ENCODE results near the gene MAPKAPK2. TPM values are rescaled to one million over a fixed set of nuclear protein-coding genes. Genes with fewer than 3 reads are reported as not detected.
"Not testable (repeated sequence)": the region's sequence is repeated elsewhere in the genome, so short reads cannot be mapped to it uniquely, and the experiment has no call there.

The MAPKAPK2 gene
- total RNA-seq, 1 donor from 2014 or later = 87.9 TPM

GRCh38 chr1:206757524-206758266, 73.0 kb downstream of the MAPKAPK2 start:
- Mint-ChIP-seq H3K4me3 (ENCODE audit: unreplicated experiment) (no peak overlapping the region), H3K27ac (ENCODE audit: unreplicated experiment) (no peak overlapping the region), H3K4me1 (ENCODE audit: low read depth) (peaks cover 2% of the 10 kb centered on the region), H3K27me3 (ENCODE audit: low read depth) (peaks cover 6% of the 10 kb centered on the region), H3K9me3 (ENCODE audit: low read depth) (peaks cover 8% of the 10 kb centered on the region), H3K36me3 (ENCODE audit: low read depth) (peaks cover 2% of the 10 kb centered on the region)
- DNase-seq (ENCODE audit: low spot score) = no peak
- no peak for TF ChIP-seq CTCF (IDR thresholded peaks at IDR 0.05)

GRCh38 chr1:206760590-206760989, 75.9 kb downstream of the MAPKAPK2 start:
- H3K36me3 Mint-ChIP-seq (ENCODE audit: low read depth) = no peaks in the 10 kb centered on the region
- H3K9me3 Mint-ChIP-seq (ENCODE audit: low read depth) = no peaks in the 10 kb centered on the region
- no peak for DNase-seq (ENCODE audit: low spot score)
- H3K27me3 Mint-ChIP-seq (ENCODE audit: low read depth) = peaks cover 8% of the 10 kb centered on the region
- H3K4me3 Mint-ChIP-seq (ENCODE audit: unreplicated experiment) = no peak overlapping the region
- no peaks in the 10 kb centered on the region for H3K4me1 Mint-ChIP-seq (ENCODE audit: low read depth)
- no peak overlapping the region for H3K27ac Mint-ChIP-seq (ENCODE audit: unreplicated experiment)
- no peak for TF ChIP-seq CTCF (IDR thresholded peaks at IDR 0.05)

- H3K27ac Mint-ChIP-seq (ENCODE audit: unreplicated experiment) = no peak overlapping the region
- peaks cover 2% of the 10 kb centered on the region for H3K4me1 Mint-ChIP-seq (ENCODE audit: low read depth)
- peaks cover 8% of the 10 kb centered on the region for H3K27me3 Mint-ChIP-seq (ENCODE audit: low read depth)
- DNase-seq (ENCODE audit: low spot score) = no peak
- H3K4me3 Mint-ChIP-seq (ENCODE audit: unreplicated experiment) = no peak overlapping the region
- no peaks in the 10 kb centered on the region for H3K9me3 Mint-ChIP-seq (ENCODE audit: low read depth)
- H3K36me3 Mint-ChIP-seq (ENCODE audit: low read depth) = no peaks in the 10 kb centered on the region
- peak; percentile 43 for TF ChIP-seq CTCF (IDR thresholded peaks at IDR 0.05)
Measured at GRCh38 chr1:206761159-206761768, 76.6 kb downstream of the MAPKAPK2 start.

GRCh38 chr1:206762741-206763364, 78.1 kb downstream of the MAPKAPK2 start:
- not testable (repeated sequence) for DNase-seq (ENCODE audit: low spot score); H3K4me3 Mint-ChIP-seq (ENCODE audit: unreplicated experiment); H3K27me3 Mint-ChIP-seq (ENCODE audit: low read depth); H3K27ac Mint-ChIP-seq (ENCODE audit: unreplicated experiment); H3K9me3 Mint-ChIP-seq (ENCODE audit: low read depth); H3K4me1 Mint-ChIP-seq (ENCODE audit: low read depth); H3K36me3 Mint-ChIP-seq (ENCODE audit: low read depth)

- H3K4me3 Mint-ChIP-seq (ENCODE audit: unreplicated experiment); DNase-seq (ENCODE audit: low spot score); H3K9me3 Mint-ChIP-seq (ENCODE audit: low read depth); H3K27ac Mint-ChIP-seq (ENCODE audit: unreplicated experiment); H3K4me1 Mint-ChIP-seq (ENCODE audit: low read depth); H3K36me3 Mint-ChIP-seq (ENCODE audit: low read depth): not testable (repeated sequence)
- H3K27me3 Mint-ChIP-seq (ENCODE audit: low read depth) = peaks cover 13% of the 10 kb centered on the region
Measured at GRCh38 chr1:206765771-206766170, 81.1 kb downstream of the MAPKAPK2 start.

- no peak for DNase-seq (ENCODE audit: low spot score)
- no peak for TF ChIP-seq CTCF (IDR thresholded peaks at IDR 0.05)
- Mint-ChIP-seq H3K4me3 (ENCODE audit: unreplicated experiment) (no peak overlapping the region), H3K9me3 (ENCODE audit: low read depth) (no peaks in the 10 kb centered on the region), H3K4me1 (ENCODE audit: low read depth) (peaks cover 7% of the 10 kb centered on the region), H3K36me3 (ENCODE audit: low read depth) (no peaks in the 10 kb centered on the region), H3K27me3 (ENCODE audit: low read depth) (peaks cover 9% of the 10 kb centered on the region), H3K27ac (ENCODE audit: unreplicated experiment) (peak overlapping the region; percentile 71)
Measured at GRCh38 chr1:206766251-206766856, 81.6 kb downstream of the MAPKAPK2 start.

Data from chondrocyte (in vitro differentiated cells).